HCT116 (cell line): ENCODE data around the gene NUDC. TPM values are rescaled to one million over a fixed set of nuclear protein-coding genes. Genes with fewer than 3 reads are reported as not detected.

Source experiments
- ATAC-seq: fragments of 200-7000 bp; cut with Tn5 transposase; 2 replicates; pipeline ENCODE4 v1.9.1; 2020; ENCODE audit warnings: mild to moderate bottlenecking, moderate library complexity
- Bru-seq: library from RNA; stranded (reverse); fragments of 400-500 nt; gene quantifications from one replicate; lab custom pipeline; 2021; lab: Mats Ljungman, UMichigan
- BruChase-seq, 2 experiments: library from RNA; stranded (reverse); fragments of 400-500 nt; gene quantifications; one replicate each; lab custom pipeline; 2021; lab: Mats Ljungman, UMichigan
- BruUV-seq: library from RNA; stranded (reverse); fragments of 400-500 nt; replicated peaks from 2 replicates; lab custom pipeline; 2021; lab: Mats Ljungman, UMichigan
- CTCF ChIA-PET: fragments of 300-600 bp; sonication (Branson Sonifier 250); formaldehyde crosslinking; loops from one replicate; lab custom pipeline; 2021; ENCODE audit warnings: antibody characterized with exemption; lab: Charles Lee
- POLR2A ChIA-PET: fragments of 300-600, 350-600 bp; sonication (Branson Sonifier 250); formaldehyde crosslinking; loops from one replicate; lab custom pipeline; 2021; ENCODE audit warnings: antibody characterized with exemption; lab: Charles Lee
- RAD21 ChIA-PET, 2 experiments: fragments of 300-600 bp; sonication (Branson Sonifier 250); formaldehyde crosslinking; loops; one replicate each; lab custom pipeline; 2023; ENCODE audit warnings: low total read pairs in 2 of 2; ENCODE audit not compliant: uncharacterized antibody in 2 of 2, unreplicated experiment in 2 of 2, low non-redundant PET in 1 of 2; lab: Charles Lee
- DNase-seq: peaks from one replicate; pipeline ENCODE4 v3.0.0-alpha.2; 2010; ENCODE audit warnings: low read depth, low spot score
- H2AFZ ChIP-seq: fragments of 200-600 bp; shearing (Covaris generic), sonication (generic); 2 replicates; pipeline ENCODE4 v1.6.1; 2017; ENCODE audit warnings: low read depth, mixed run types, mixed read lengths, antibody characterized with exemption, low read length; ENCODE audit not compliant: poor library complexity, severe bottlenecking
- H3K27ac ChIP-seq: 2 replicates; pipeline ENCODE4 v1.5.1; 2012; ENCODE audit warnings: low read depth, low read length
- H3K27me3 ChIP-seq: fragments of 200-600 bp; sonication (generic); 2 replicates; pipeline ENCODE4 v1.6.1; 2016; ENCODE audit warnings: mixed run types, low read length, mixed read lengths; ENCODE audit not compliant: insufficient read depth
- H3K36me3 ChIP-seq, 2 experiments: fragments of 200-500 bp in 1 of 2; fragments of 200-600 bp in 1 of 2; sonication (Bioruptor generic) in 1 of 2; sonication (generic) in 1 of 2; 2 replicates each; pipeline versions ENCODE4 v1.5.1 to v1.6.1; 2014 to 2016; ENCODE audit warnings: low read length in 2 of 2, inconsistent platforms in 1 of 2, mixed read lengths in 1 of 2, mixed run types in 1 of 2; ENCODE audit not compliant: insufficient read depth in 2 of 2, control insufficient read depth in 1 of 2
- H3K4me1 ChIP-seq, 2 experiments: fragments of 200-600 bp in 1 of 2; sonication (generic) in 1 of 2; 2 replicates each; pipeline versions ENCODE4 v1.5.1 to v1.6.1; 2012 to 2017; ENCODE audit warnings: low read length in 2 of 2, inconsistent platforms in 1 of 2, mild to moderate bottlenecking in 1 of 2, mixed read lengths in 1 of 2, mixed run types in 1 of 2, moderate library complexity in 1 of 2; ENCODE audit not compliant: insufficient read depth in 2 of 2, control insufficient read depth in 1 of 2
- H3K4me2 ChIP-seq: fragments of 200-600 bp; sonication (generic); 2 replicates; pipeline ENCODE4 v1.6.1; 2017; ENCODE audit warnings: mixed run types, low read length, mixed read lengths
- H3K4me3 ChIP-seq, 2 experiments: fragments of 200-600 bp in 1 of 2; sonication (generic) in 1 of 2; replicated peaks in 1 of 2; 2 replicates each; pipeline ENCODE4 v1.5.1; 2011 to 2016; ENCODE audit warnings: low read length in 2 of 2, control low read depth in 1 of 2, low read depth in 1 of 2, mild to moderate bottlenecking in 1 of 2, mixed read lengths in 1 of 2, mixed run types in 1 of 2
- H3K79me2 ChIP-seq: fragments of 200-600 bp; sonication (generic); 2 replicates; pipeline ENCODE4 v1.6.1; 2017; ENCODE audit warnings: mild to moderate bottlenecking, mixed run types, low read length, moderate library complexity, mixed read lengths; ENCODE audit not compliant: insufficient read depth
- H3K9ac ChIP-seq: fragments of 200-600 bp; sonication (generic); 2 replicates; pipeline ENCODE4 v1.6.1; 2016; ENCODE audit warnings: low read length, mixed read lengths
- H3K9me2 ChIP-seq: fragments of 200-600 bp; sonication (generic), shearing (Covaris generic); 2 replicates; pipeline ENCODE4 v1.6.1; 2017; ENCODE audit warnings: mixed run types, mild to moderate bottlenecking, moderate library complexity; ENCODE audit not compliant: insufficient read depth
- H3K9me3 ChIP-seq, 2 experiments: fragments of 200-500 bp in 1 of 2; fragments of 200-600 bp in 1 of 2; sonication (Bioruptor generic) in 1 of 2; sonication (generic) in 1 of 2; 2 replicates each; pipeline ENCODE4 v1.6.1; 2014 to 2017; ENCODE audit warnings: low read length in 2 of 2, mixed read lengths in 2 of 2, inconsistent platforms in 1 of 2, low read depth in 1 of 2, mild to moderate bottlenecking in 1 of 2, mixed run types in 1 of 2, moderate library complexity in 1 of 2; ENCODE audit not compliant: control insufficient read depth in 1 of 2, insufficient read depth in 1 of 2
- H4K20me1 ChIP-seq: fragments of 200-600 bp; sonication (generic), shearing (Covaris generic); 2 replicates; pipeline ENCODE4 v1.6.1; 2017; ENCODE audit warnings: mixed run types, mild to moderate bottlenecking, moderate library complexity; ENCODE audit not compliant: insufficient read depth
- ATF3 ChIP-seq: IDR thresholded peaks from 2 replicates; pipeline ENCODE4 v1.6.1; 2012
- CBX3 ChIP-seq: IDR thresholded peaks from 2 replicates; pipeline ENCODE4 v1.6.1; 2012; ENCODE audit warnings: low read depth
- CEBPB ChIP-seq: IDR thresholded peaks from 2 replicates; pipeline ENCODE4 v1.6.1; 2012; ENCODE audit warnings: low read depth
- CTCF ChIP-seq, 3 experiments: fragments of 200-600 bp in 1 of 3; sonication (generic) in 1 of 3; IDR thresholded peaks in 2 of 3; conservative IDR thresholded peaks in 1 of 3; 2 replicates each; pipeline ENCODE4 v1.5.1; 2012 to 2017; ENCODE audit warnings: low read depth in 2 of 3, low read length in 2 of 3, antibody characterized with exemption in 1 of 3, borderline replicate concordance in 1 of 3, control low read depth in 1 of 3, mild to moderate bottlenecking in 1 of 3, mixed read lengths in 1 of 3, mixed run types in 1 of 3, moderate library complexity in 1 of 3; ENCODE audit not compliant: insufficient read depth in 1 of 3
- EGR1 ChIP-seq: IDR thresholded peaks from 2 replicates; pipeline ENCODE4 v1.6.1; 2012; ENCODE audit warnings: low read depth
- ELF1 ChIP-seq: IDR thresholded peaks from 2 replicates; pipeline ENCODE4 v1.6.1; 2012; ENCODE audit warnings: low read depth, borderline replicate concordance
- EZH2 ChIP-seq: fragments of 200-600 bp; sonication (generic); IDR thresholded peaks from 2 replicates; pipeline ENCODE4 v1.6.1; 2017; ENCODE audit warnings: antibody characterized with exemption, mixed run types
- EZH2phosphoT487 ChIP-seq: fragments of 200-600 bp; IDR thresholded peaks from 2 replicates; pipeline ENCODE4 v1.6.1; 2018; ENCODE audit warnings: antibody characterized with exemption, borderline replicate concordance
- FOSL1 ChIP-seq: IDR thresholded peaks from 2 replicates; pipeline ENCODE4 v1.6.1; 2012; ENCODE audit warnings: low read depth
- JUND ChIP-seq: IDR thresholded peaks from 2 replicates; pipeline ENCODE4 v1.6.1; 2012
- MAX ChIP-seq: IDR thresholded peaks from 2 replicates; pipeline ENCODE4 v1.6.1; 2012
- POLR2A ChIP-seq: IDR thresholded peaks from 2 replicates; pipeline ENCODE4 v1.7.0; 2011; ENCODE audit warnings: borderline replicate concordance; ENCODE audit not compliant: insufficient read depth, insufficient read length; ENCODE audit errors: extremely low read depth
- POLR2AphosphoS5 ChIP-seq: IDR thresholded peaks from 2 replicates; pipeline ENCODE4 v1.6.1; 2011; ENCODE audit warnings: mild to moderate bottlenecking, low read depth, low read length, moderate library complexity
- RAD21 ChIP-seq: IDR thresholded peaks from 2 replicates; pipeline ENCODE4 v1.6.1; 2012; ENCODE audit warnings: low read depth, mild to moderate bottlenecking
- SIN3A ChIP-seq: IDR thresholded peaks from 2 replicates; pipeline ENCODE4 v1.6.1; 2012; ENCODE audit warnings: low read depth
- SP1 ChIP-seq: IDR thresholded peaks from 2 replicates; pipeline ENCODE4 v1.6.1; 2012; ENCODE audit warnings: low read depth
- SRF ChIP-seq: IDR thresholded peaks from 2 replicates; pipeline ENCODE4 v1.6.1; 2012; ENCODE audit warnings: low read depth
- TCF7L2 ChIP-seq: IDR thresholded peaks from 2 replicates; pipeline ENCODE4 v1.7.0; 2011; ENCODE audit warnings: borderline replicate concordance, inconsistent platforms; ENCODE audit not compliant: insufficient read depth, insufficient read length; ENCODE audit errors: extremely low read depth
- YY1 ChIP-seq: IDR thresholded peaks from 2 replicates; pipeline ENCODE4 v1.6.1; 2011; ENCODE audit warnings: low read length, low read depth, moderate library complexity, mild to moderate bottlenecking; ENCODE audit not compliant: insufficient replicate concordance; ENCODE audit errors: extremely low read depth
- ZBTB33 ChIP-seq: IDR thresholded peaks from 2 replicates; pipeline ENCODE4 v1.6.1; 2011; ENCODE audit warnings: mild to moderate bottlenecking, low read length, moderate library complexity; ENCODE audit not compliant: insufficient replicate concordance; ENCODE audit errors: extremely low read depth
- ZFX ChIP-seq: fragments of 450-650 bp; IDR thresholded peaks from 2 replicates; pipeline ENCODE4 v1.6.1; 2017
- ZNF274 ChIP-seq: fragments of 200-500 bp; sonication (Bioruptor generic); IDR thresholded peaks from 2 replicates; pipeline ENCODE4 v1.6.1; 2014; ENCODE audit warnings: mild to moderate bottlenecking, low read depth, low read length, inconsistent platforms
- intact Hi-C: fragments of 100-400 bp; cut with micrococcal nuclease; formaldehyde crosslinking; loops from 2 replicates; pipeline ENCODE4 v1.10.0; 2022
- long read RNA-seq: library from polyadenylated mRNA; unstranded; transcript quantifications from one replicate; pipeline ENCODE4 v2.0.0, GENCODE V29; 2021; ENCODE audit not compliant: unreplicated experiment
- polyA plus RNA-seq: library from polyadenylated mRNA; unstranded; fragments of >200 nt; gene quantifications from 2 replicates; pipeline ENCODE4 v1.2.1, GENCODE V29; 2012; ENCODE audit warnings: missing spikeins
- total RNA-seq: library from RNA; stranded (reverse); gene quantifications from one replicate; pipeline ENCODE4 v1.2.1, GENCODE V29; 2021; ENCODE audit not compliant: unreplicated experiment

The NUDC gene
- total RNA-seq (119 TPM), Bru-seq, nascent RNA (percentile 87 among the genes with signal in this experiment), BruChase-seq, experiment 1, labeled RNA remaining after a 6-hour chase (percentile 88 among the genes with signal in this experiment), BruChase-seq, experiment 2, labeled RNA remaining after a 2-hour chase (percentile 85 among the genes with signal in this experiment)
- 105 and 121 TPM in 2 replicates for polyA plus RNA-seq
- long read RNA-seq, transcript NUDC-201 (9 exons, 1,800 nt) = major isoform, 491 of 562 reads
- long read RNA-seq, partial matches to known transcripts = 10 of 562 reads
- long read RNA-seq, other reads (novel, unspliced or antisense) = 61 of 562 reads

GRCh38 chr1:26921540-26922430 is at the start of gene NUDC:
Gene NUDC, plus strand, starts transcription at chr1:26921743. Its CDS starts 106 bp downstream, at chr1:26921849.
- peak within 1 kb of the TSS; percentile 92 for H3K27ac ChIP-seq
- ChIA-PET POLR2A (interaction anchor here (0.9 to 1.1 kb wide), 2 partner anchors 57 to 72 kb away, joined by 3 read pairs; partner anchors contain the start of gene TRNP1), CTCF (interaction anchor here (0.5 kb wide), 1 partner anchor 449 kb away, joined by 3 read pairs; the partner anchor contains the start of gene HMGN2), RAD21 (no interaction called here)
- peak within 1 kb of the TSS; percentile 98 for H3K4me2 ChIP-seq
- no TSS peak for BruUV-seq
- intact Hi-C loops = no loop called here
- peak within 1 kb of the TSS; percentile 99 for H3K9ac ChIP-seq
- H3K4me1 ChIP-seq = peaks cover 9 to 26% of the 10 kb centered on the region in 2 experiments; a peak in 3 of 4 replicates
- ATAC-seq = peak; percentile 97
- peak within 1 kb of the TSS; percentile 94 to 96 for H3K4me3 ChIP-seq
- peak; percentile 92 for DNase-seq
- no peaks in the 10 kb centered on the region for H3K27me3 ChIP-seq
- peak within 1 kb of the TSS; percentile 87 for H2AFZ ChIP-seq
- peaks cover 52% of the 10 kb centered on the region for H3K79me2 ChIP-seq
- peaks cover 6% of the 10 kb centered on the region; the same call in 1 of the 2 replicates for H4K20me1 ChIP-seq
- peaks cover 13 to 25% of the 10 kb centered on the region in 2 experiments for H3K36me3 ChIP-seq
- no peaks in the 10 kb centered on the region for H3K9me3 ChIP-seq
- no peaks in the 10 kb centered on the region for H3K9me2 ChIP-seq
- TF ChIP-seq RAD21 (no peak), ATF3 (no peak), SP1 (peak; percentile 78), POLR2AphosphoS5 (peak; percentile 88), JUND (no peak), YY1 (no peak), CBX3 (no peak), MAX (peak; percentile 92), ZNF274 (no peak), SIN3A (peak; percentile 86), TCF7L2 (no peak), SRF (no peak), EZH2phosphoT487 (no peak), CTCF (IDR thresholded peaks at IDR 0.05 in 2 of 3, conservative IDR thresholded peaks at IDR 0.05 in 1 of 3; ENCODE audit: borderline replicate concordance in 1 of 3, insufficient read depth in 1 of 3, low read depth in 2 of 3, low read length in 2 of 3) (no peak), POLR2A (peak; percentile 89), CEBPB (no peak), ZBTB33 (no peak), ZFX (peak; percentile 92), EGR1 (no peak), EZH2 (no peak), ELF1 (no peak; the same call in 1 of the 2 replicates), FOSL1 (no peak)
